Smooth muscle cell (in vitro differentiated cells): ENCODE results near the gene HMCES. TPM values are rescaled to one million over a fixed set of nuclear protein-coding genes. Genes with fewer than 3 reads are reported as not detected.

ENCODE experiments used
- DNase-seq: peaks from one replicate; lab custom pipeline; 2025; ENCODE audit not compliant: unreplicated experiment; lab: John Stamatoyannopoulos, UW
- H2AFZ ChIP-seq: fragments of 200-600 bp; sonication (generic); 2 replicates; pipeline ENCODE4 v1.6.0; 2016; ENCODE audit warnings: antibody characterized with exemption, low read depth, mild to moderate bottlenecking
- H3F3A ChIP-seq: fragments of 200-600 bp; sonication (generic); 2 replicates; pipeline ENCODE4 v1.6.0; 2017; ENCODE audit warnings: antibody characterized with exemption, low read depth
- H3K27ac ChIP-seq: fragments of 200-600 bp; sonication (generic); 2 replicates; pipeline ENCODE4 v1.5.1; 2016; ENCODE audit warnings: low read depth, mild to moderate bottlenecking
- H3K27me3 ChIP-seq: fragments of 200-600 bp; sonication (generic); 2 replicates; pipeline ENCODE4 v1.6.1; 2016; ENCODE audit warnings: low read depth, mild to moderate bottlenecking
- H3K36me3 ChIP-seq: fragments of 200-600 bp; sonication (generic); 2 replicates; pipeline ENCODE4 v1.5.1; 2016; ENCODE audit warnings: low read depth
- H3K4me1 ChIP-seq: fragments of 200-600 bp; sonication (generic); 2 replicates; pipeline ENCODE4 v1.5.1; 2016; ENCODE audit warnings: low read depth
- H3K4me2 ChIP-seq: fragments of 200-600 bp; sonication (generic); 2 replicates; pipeline ENCODE4 v1.6.0; 2016; ENCODE audit warnings: mild to moderate bottlenecking
- H3K4me3 ChIP-seq: fragments of 200-600 bp; sonication (generic); 2 replicates; pipeline ENCODE4 v1.5.1; 2016; ENCODE audit warnings: mild to moderate bottlenecking
- H3K79me2 ChIP-seq: fragments of 200-600 bp; sonication (generic); 2 replicates; pipeline ENCODE4 v1.6.0; 2016; ENCODE audit warnings: low read depth, mild to moderate bottlenecking
- H3K9ac ChIP-seq: fragments of 200-600 bp; sonication (generic); 2 replicates; pipeline ENCODE4 v1.6.0; 2016; ENCODE audit warnings: low read depth
- H3K9me3 ChIP-seq: fragments of 200-600 bp; sonication (generic); replicated peaks from 2 replicates; pipeline ENCODE4 v1.5.1; 2016; ENCODE audit warnings: low read depth
- H4K20me1 ChIP-seq: fragments of 200-600 bp; sonication (generic); 2 replicates; pipeline ENCODE4 v1.6.0; 2016; ENCODE audit warnings: low read depth
- WGBS: methylation state at CpG from one replicate; pipeline ENCODE4 v1.1.7; 2016; ENCODE audit warnings: low lambda C conversion rate; 5-methylcytosine and 5-hydroxymethylcytosine counted together
- polyA plus RNA-seq: library from polyadenylated mRNA; unstranded; fragments of >200 nt; fragmentation: Nextera tagmentation; extraction: Ambion mirVana; gene quantifications from 2 replicates; pipeline ENCODE4 v1.2.1, GENCODE V29; 2016
- total RNA-seq: library from RNA; depleted of rRNA; stranded (reverse); fragments of >200 nt; gene quantifications from 2 replicates; pipeline ENCODE4 v1.2.3, GENCODE V29; 2014
- TF ChIP-seq, protein P1 (sequence below): fragments of 200-600 bp; sonication (generic); IDR thresholded peaks from 2 replicates; pipeline ENCODE4 v1.5.1; 2017; ENCODE audit warnings: borderline replicate concordance, mild to moderate bottlenecking, antibody characterized with exemption; ENCODE audit not compliant: insufficient read depth, poor library complexity, severe bottlenecking

The HMCES gene, protein sequence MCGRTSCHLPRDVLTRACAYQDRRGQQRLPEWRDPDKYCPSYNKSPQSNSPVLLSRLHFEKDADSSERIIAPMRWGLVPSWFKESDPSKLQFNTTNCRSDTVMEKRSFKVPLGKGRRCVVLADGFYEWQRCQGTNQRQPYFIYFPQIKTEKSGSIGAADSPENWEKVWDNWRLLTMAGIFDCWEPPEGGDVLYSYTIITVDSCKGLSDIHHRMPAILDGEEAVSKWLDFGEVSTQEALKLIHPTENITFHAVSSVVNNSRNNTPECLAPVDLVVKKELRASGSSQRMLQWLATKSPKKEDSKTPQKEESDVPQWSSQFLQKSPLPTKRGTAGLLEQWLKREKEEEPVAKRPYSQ
- 9.3 and 15.2 TPM in 2 replicates for total RNA-seq
- polyA plus RNA-seq = 25.0 and 33.8 TPM in 2 replicates

DNA sequence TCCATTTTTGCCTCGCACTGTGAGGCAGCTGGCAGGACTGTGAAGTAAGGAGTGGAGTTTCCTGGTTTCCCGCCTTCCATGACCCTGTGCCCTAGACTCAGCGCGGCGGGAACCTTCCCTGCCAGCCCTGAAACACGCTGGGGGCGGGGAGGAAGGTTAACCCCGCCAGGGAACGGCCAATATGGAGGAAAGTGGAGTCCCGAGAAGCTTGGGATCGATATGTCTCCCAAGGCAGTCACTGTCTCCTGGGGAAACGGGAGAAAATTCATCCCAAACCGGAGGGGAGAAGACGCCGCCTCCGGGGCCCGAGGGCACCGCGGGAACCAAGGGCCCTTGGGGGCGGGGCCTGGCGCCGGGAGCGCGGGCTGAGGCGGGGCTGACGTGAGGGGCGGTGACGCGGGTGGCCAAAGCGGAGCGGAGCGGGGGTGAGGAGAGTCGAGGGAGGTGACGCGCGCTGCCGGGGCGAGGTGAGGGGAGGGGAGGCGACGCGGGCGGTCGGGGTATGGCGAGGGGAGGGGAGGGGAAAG, at the start of gene HMCES:
TSS of gene HMCES (plus strand) at position 432 of the 527 bp plus-strand sequence. CDS start 863 bp downstream, outside the sequence.
- no peaks in the 10 kb centered on the region for H3K27me3 ChIP-seq
- H3K9me3 ChIP-seq = no peaks in the 10 kb centered on the region
- H3K9ac ChIP-seq = peak within 1 kb of the TSS; percentile 93
- peaks cover 13% of the 10 kb centered on the region for H3K4me1 ChIP-seq
- H2AFZ ChIP-seq = no peak within 1 kb of the TSS
- peak within 1 kb of the TSS; percentile 65 for H3K4me3 ChIP-seq
- peak; percentile 80 for DNase-seq
- TF ChIP-seq, protein P1, sequence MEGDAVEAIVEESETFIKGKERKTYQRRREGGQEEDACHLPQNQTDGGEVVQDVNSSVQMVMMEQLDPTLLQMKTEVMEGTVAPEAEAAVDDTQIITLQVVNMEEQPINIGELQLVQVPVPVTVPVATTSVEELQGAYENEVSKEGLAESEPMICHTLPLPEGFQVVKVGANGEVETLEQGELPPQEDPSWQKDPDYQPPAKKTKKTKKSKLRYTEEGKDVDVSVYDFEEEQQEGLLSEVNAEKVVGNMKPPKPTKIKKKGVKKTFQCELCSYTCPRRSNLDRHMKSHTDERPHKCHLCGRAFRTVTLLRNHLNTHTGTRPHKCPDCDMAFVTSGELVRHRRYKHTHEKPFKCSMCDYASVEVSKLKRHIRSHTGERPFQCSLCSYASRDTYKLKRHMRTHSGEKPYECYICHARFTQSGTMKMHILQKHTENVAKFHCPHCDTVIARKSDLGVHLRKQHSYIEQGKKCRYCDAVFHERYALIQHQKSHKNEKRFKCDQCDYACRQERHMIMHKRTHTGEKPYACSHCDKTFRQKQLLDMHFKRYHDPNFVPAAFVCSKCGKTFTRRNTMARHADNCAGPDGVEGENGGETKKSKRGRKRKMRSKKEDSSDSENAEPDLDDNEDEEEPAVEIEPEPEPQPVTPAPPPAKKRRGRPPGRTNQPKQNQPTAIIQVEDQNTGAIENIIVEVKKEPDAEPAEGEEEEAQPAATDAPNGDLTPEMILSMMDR = no peak
- H3F3A ChIP-seq = peaks cover 25% of the 10 kb centered on the region
- 1% methylated on average over 27 of the region's 44 CpGs for WGBS
- peak within 1 kb of the TSS; percentile 99 for H3K4me2 ChIP-seq
- peaks cover 39% of the 10 kb centered on the region for H4K20me1 ChIP-seq
- peaks cover 16% of the 10 kb centered on the region for H3K36me3 ChIP-seq
- peaks cover 5% of the 10 kb centered on the region for H3K79me2 ChIP-seq
- H3K27ac ChIP-seq = peak within 1 kb of the TSS; percentile 82

DNA sequence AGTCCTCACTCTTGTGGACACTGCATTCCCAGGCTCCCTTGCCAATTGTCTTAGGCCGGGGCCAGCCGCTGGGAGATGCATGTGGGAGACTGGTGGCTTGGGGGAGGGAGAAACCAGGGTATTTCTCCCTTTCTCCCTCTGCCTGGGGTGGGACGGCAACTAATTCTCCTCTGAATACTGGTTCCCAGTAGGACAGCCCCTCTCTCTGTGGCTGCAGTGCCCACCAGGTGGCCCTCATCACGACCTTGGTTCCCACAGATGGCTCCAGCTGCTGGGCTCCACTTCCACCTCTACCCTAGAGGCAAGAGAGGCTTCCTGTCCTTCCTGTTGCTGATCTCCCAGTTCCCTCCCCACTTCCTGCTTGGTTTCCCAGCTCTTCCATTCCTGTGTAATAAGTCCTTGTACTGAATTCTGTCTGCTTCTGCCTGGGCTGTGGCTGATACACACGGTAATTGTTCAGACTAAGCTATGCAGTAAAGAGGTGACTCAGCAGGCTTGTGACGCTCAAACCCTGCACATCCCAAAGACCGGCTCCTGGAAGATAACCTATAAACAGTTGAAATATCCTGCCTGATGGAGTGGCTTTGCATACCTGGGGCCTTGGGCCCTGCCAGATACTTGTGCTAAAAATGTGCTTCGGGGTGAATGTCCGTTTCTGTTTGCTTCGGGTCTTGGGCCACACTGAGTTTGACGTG, 49.6 kb upstream of the HMCES start:
- WGBS = 56% methylated on average over 11 of the region's 11 CpGs
- Histone ChIP-seq H3K4me3 (no peak overlapping the region), H3K4me1 (peaks cover 6% of the 10 kb centered on the region), H3K9ac (peak overlapping the region; percentile 22), H4K20me1 (no peaks in the 10 kb centered on the region), H3K4me2 (peak overlapping the region; percentile 27), H2AFZ (peak overlapping the region; percentile 40), H3K36me3 (no peaks in the 10 kb centered on the region), H3F3A (peaks cover 11% of the 10 kb centered on the region), H3K27me3 (no peaks in the 10 kb centered on the region), H3K9me3 (no peaks in the 10 kb centered on the region), H3K27ac (peak overlapping the region; percentile 74), H3K79me2 (no peaks in the 10 kb centered on the region)
- TF ChIP-seq, protein P1 = no peak
- no peak for DNase-seq

DNA sequence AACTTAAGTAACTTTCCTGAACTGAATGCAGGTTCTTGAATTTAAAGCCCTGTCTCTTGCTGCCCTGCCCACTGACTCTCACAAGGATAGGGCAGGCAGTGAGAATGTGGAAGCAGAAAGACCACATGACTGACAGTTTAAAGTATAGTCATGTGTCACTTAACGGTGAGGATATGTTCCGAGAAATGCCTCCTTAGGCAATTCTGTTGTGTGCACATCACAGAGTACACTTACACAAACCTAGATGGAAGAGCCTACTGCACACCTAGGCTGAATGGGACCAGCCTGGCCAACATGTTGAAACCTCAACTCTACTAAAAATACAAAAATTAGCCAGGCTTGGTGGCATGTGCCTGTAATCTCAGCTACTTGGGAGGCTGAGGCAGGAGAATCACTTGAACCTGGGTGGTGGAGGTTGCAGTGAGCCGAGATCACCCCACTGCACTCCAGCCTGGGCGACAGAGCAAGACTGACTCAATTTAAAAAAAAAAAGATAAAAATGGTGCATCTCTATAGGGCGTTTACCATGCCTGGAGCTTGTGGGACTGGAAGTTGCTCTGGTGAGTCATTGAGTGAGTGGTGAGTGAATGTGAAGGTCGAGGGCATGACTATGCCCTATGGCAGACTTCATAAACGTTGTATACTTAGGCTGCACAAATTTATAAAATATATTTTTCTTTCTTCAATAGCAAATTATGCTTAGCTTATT, 48.2 kb upstream of the HMCES start:
- Histone ChIP-seq H3K9me3 (no peaks in the 10 kb centered on the region), H2AFZ (no peak overlapping the region), H3K36me3 (no peaks in the 10 kb centered on the region), H3K79me2 (no peaks in the 10 kb centered on the region), H3K4me1 (no peaks in the 10 kb centered on the region), H3F3A (peaks cover 5% of the 10 kb centered on the region), H3K9ac (no peak overlapping the region), H4K20me1 (no peaks in the 10 kb centered on the region), H3K4me2 (no peak overlapping the region), H3K27me3 (no peaks in the 10 kb centered on the region), H3K4me3 (no peak overlapping the region), H3K27ac (peak overlapping the region; percentile 69)
- TF ChIP-seq, protein P1 = no peak
- 35% methylated on average over 7 of the region's 7 CpGs for WGBS
- DNase-seq = no peak
